GM12873 (cell line): ENCODE measurements around the gene KLHL1.

Source experiments
- TF ChIP-seq, protein P1 (sequence below): IDR thresholded peaks from 2 replicates; pipeline ENCODE4 v1.5.1; 2012; ENCODE audit warnings: low read depth, mild to moderate bottlenecking, moderate library complexity, low read length, control low read depth; ENCODE audit not compliant: insufficient read depth; ENCODE audit errors: missing control alignments

KLHL1 gene

DNA sequence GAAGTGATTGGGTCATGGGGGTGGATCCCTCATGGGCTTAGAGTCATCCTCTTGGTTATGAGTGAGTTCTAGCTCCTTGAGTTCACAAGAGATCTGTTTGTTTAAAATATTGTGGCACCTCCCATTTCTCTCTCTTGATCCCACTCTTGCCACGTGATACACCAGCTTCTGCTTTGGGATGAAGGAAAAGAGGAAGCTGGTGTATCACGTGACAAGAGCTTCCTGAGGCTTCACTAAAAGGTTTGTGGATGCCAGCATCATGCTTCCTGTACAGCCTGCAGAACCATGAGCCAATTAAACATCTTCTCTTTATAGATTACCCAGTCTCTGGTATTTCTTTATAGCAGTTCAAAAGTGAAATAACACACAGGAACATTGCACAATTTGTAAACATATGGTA lies 353.2 kb downstream of the KLHL1 start:
- TF ChIP-seq, protein P1, sequence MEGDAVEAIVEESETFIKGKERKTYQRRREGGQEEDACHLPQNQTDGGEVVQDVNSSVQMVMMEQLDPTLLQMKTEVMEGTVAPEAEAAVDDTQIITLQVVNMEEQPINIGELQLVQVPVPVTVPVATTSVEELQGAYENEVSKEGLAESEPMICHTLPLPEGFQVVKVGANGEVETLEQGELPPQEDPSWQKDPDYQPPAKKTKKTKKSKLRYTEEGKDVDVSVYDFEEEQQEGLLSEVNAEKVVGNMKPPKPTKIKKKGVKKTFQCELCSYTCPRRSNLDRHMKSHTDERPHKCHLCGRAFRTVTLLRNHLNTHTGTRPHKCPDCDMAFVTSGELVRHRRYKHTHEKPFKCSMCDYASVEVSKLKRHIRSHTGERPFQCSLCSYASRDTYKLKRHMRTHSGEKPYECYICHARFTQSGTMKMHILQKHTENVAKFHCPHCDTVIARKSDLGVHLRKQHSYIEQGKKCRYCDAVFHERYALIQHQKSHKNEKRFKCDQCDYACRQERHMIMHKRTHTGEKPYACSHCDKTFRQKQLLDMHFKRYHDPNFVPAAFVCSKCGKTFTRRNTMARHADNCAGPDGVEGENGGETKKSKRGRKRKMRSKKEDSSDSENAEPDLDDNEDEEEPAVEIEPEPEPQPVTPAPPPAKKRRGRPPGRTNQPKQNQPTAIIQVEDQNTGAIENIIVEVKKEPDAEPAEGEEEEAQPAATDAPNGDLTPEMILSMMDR = no peak

DNA sequence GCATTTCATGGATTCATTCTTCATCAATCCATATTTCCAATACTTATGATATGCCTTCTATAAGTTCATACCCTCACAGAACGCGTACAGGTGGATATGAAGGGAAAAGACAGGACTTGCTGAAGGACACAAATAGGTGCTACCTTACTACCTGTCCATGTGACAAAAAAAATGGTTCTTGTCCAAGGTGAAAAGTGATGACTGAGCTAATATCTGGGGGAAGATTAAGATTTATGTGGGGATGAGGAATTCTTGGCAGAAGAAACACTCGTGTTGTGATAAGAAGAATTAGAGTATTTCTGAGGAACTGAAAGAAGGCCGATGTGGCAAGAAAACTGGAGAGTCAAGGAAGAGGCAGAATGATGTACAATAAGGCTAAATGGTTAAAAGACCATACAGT lies 357.0 kb downstream of the KLHL1 start:
- TF ChIP-seq, protein P1 = no peak

DNA sequence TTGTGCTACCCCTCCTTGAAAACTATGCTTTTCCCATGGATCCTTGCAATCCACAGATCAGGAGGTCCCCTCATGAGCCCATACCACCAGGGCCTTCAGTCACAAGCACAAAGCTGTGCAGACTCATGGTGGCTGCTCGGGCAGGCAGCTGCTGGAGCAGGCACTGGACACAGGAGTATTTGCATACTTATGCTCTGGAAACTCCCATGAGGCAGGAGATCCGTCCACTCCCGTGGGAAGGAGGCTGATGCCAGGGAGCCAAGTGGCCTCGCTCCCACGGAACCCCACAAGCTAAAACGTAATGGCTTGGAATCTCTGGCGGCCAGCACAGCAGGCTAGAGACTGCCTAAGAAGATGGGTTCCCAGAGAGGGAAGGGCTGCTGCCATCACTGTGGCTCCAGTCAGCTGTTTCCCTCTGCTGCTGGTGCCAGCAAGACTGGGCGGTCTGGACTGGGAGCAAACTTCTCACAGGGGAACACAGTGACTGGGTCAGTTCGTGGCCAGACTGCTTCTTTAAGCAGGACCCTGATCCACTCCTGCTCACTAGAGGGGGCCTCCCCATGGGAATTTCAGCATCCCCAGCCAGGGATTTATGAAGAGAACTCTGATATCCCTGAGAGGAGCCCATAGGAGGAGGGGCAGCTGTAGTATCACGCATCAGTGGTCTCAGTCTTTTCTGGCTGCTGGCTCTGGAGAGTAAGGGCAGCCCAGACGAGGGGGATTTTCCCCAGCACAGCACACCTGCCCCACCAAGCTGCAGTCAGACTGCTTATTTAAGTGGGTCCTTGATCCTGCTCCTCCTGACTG lies 370.9 kb downstream of the KLHL1 start:
- TF ChIP-seq, protein P1 = no peak

DNA sequence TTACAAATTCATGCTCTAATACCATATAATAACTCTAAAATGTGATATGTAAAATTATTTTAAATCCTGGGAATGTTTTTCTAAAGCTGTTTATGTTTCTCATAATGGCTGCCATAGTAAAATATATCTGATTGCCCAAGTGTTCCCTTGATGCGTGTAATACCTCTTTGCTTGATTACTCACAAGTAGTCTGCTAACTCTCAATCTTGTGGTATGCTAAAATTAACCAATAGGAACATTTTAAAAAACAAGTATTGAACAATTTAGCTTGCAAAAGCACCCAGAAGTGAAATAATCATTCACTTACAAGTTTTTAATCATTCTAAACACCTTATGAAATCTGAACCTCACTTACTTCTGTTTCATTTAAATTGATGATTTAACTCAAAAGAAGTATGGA lies 386.6 kb downstream of the KLHL1 start:
- TF ChIP-seq, protein P1 = no peak

DNA sequence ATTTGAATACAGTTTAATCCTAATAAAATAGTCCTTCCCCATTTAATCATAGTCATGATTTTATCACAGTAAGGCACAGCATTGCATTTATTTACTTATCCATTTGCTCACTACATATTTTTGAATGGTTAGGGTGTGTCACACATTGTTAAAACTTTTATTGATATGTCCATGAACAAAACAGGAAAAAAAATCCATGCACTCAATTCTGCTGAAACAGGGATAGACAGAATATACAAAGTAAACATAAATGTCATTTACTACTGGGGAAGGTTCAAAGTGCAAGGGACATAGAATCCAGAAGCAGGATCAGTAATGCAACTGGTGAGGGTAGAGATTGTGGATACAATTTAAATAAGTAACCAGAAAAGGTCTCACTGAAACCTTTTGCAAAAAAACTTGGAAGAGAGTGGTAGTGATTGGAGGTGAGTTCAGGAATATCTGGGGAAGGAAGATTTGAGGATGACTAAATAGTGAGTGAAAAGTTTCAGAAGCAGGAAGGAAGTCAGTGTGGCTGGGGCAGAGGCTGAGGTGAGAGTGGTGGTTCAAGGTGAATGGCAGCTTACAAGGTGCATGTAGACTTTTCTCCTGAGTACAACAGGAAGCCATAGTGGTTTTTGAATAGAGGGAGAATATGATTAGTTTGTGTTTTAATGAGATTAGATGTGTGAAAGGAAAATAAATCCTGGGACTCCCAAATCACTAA lies 387.8 kb downstream of the KLHL1 start:
- TF ChIP-seq, protein P1 = no peak

DNA sequence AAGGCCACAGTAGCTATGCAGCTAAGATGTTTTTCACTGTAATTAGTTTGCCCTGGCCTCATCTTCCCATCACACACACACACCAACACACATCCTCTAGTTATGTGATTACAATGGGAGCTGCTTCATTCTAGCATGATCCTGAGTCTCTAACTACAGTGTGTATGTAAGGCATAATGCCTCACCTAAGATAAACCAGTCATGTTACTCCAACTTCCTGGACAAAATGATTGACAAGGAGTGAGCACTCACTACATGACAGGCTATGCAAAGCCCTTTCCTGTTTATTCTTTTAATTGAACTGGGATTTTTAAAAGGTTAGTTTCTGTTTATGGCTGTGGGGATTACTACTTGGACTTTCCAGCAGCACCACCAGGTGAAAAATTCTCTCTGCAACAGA lies 401.4 kb downstream of the KLHL1 start:
- TF ChIP-seq, protein P1 = no peak

DNA sequence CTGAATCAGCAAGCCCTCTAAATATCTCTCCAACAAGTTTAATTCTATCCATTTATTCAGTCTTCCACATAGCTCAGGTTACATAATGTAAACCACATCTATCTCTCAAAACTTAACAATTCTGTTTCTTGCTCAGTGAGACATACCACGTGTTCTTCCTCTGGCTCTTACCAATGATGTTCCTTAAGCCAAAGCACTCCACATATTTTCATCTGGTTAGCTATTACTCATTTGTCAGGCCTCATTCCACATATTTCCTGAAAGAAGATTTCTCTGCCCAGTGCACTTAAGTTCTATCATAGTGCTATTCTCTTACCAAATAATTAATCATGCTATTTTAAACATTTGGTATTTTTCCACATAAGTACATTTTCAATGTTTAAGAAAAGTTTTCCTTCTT lies 403.9 kb downstream of the KLHL1 start:
- TF ChIP-seq, protein P1 = no peak
